ENCODE data around the gene STXBP5L. TPM values are rescaled to one million over a fixed set of nuclear protein-coding genes. Genes with fewer than 3 reads are reported as not detected.
"Not testable (repeated sequence)": the region's sequence is repeated elsewhere in the genome, so short reads cannot be mapped to it uniquely, and the experiment has no call there.

The STXBP5L gene
- total and polyA plus RNA-seq, 7 donors, result under 0.01 to 14.3 (median 11.8) TPM; not detected in 1

GRCh38 chr3:121443456-121443855 is 535.5 kb downstream of the STXBP5L start:
- DNase-seq, result no peak
- Histone ChIP-seq H3K27ac (no peak overlapping the region), H3K4me1 (no peaks in the 10 kb centered on the region), H3K27me3 (no peaks in the 10 kb centered on the region), H3K4me3 (no peak overlapping the region), H3K9me3 (no peaks in the 10 kb centered on the region), H3K36me3 (no peaks in the 10 kb centered on the region)
- no peak for TF ChIP-seq CTCF (IDR thresholded peaks at IDR 0.05)
- TF ChIP-seq POLR2A (IDR thresholded peaks at IDR 0.05), result no peak
- TF ChIP-seq EP300 (IDR thresholded peaks at IDR 0.05), result no peak
- WGBS, 2 donors, result 90 to 99% methylated on average over 1 of the region's 1 CpG
- intact Hi-C loops (cut with DNase I), result no loop called here

- WGBS, 2 donors, result 89 to 90% methylated on average over 12 of the region's 12 CpGs
- intact Hi-C loops (cut with DNase I); H3K27me3 ChIP-seq; H3K4me1 ChIP-seq; DNase-seq; H3K36me3 ChIP-seq; H3K4me3 ChIP-seq; H3K27ac ChIP-seq; H3K9me3 ChIP-seq: not testable (repeated sequence)
Measured at GRCh38 chr3:121451752-121452151, 543.7 kb downstream of the STXBP5L start.

DNA sequence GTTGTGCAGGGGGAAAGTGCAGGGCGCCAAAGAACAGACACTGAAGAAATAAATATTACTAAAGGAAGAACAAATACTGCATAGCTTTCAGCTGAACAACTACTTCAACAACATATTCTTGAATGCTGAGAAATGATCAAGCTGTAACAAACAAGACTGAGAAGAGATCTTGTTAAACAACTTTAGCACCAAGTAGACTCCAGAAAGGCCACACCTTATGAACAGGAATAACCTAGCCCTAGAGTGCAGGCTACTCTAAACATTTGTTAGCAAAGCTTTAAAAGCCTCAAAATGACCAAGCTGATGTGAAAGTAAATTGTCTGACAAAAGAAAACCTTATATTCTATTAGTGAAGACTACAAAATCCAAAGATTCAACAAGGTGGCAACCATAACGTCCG is 554.6 kb downstream of the STXBP5L start:
- 93 to 97% methylated on average over 3 of the region's 3 CpGs for WGBS, 2 donors
- intact Hi-C loops (cut with DNase I), result no loop called here
- TF ChIP-seq POLR2A (IDR thresholded peaks at IDR 0.05), result no peak
- TF ChIP-seq CTCF (IDR thresholded peaks at IDR 0.05), result no peak
- TF ChIP-seq POLR2AphosphoS5 (IDR thresholded peaks at IDR 0.05), result no peak
- no peak for TF ChIP-seq EP300 (IDR thresholded peaks at IDR 0.05)
- H3K4me3 ChIP-seq, result no peak overlapping the region
- H3K9me3 ChIP-seq, result no peaks in the 10 kb centered on the region
- H3K4me1 ChIP-seq, result no peaks in the 10 kb centered on the region
- DNase-seq, result no peak
- no peaks in the 10 kb centered on the region for H3K27me3 ChIP-seq
- H3K27ac ChIP-seq, result no peak overlapping the region
- no peaks in the 10 kb centered on the region for H3K36me3 ChIP-seq

GRCh38 chr3:121463745-121464144 is 555.7 kb downstream of the STXBP5L start:
- Histone ChIP-seq H3K27ac (no peak overlapping the region), H3K27me3 (no peaks in the 10 kb centered on the region), H3K9me3 (no peaks in the 10 kb centered on the region), H3K4me1 (no peaks in the 10 kb centered on the region), H3K4me3 (no peak overlapping the region), H3K36me3 (no peaks in the 10 kb centered on the region)
- intact Hi-C loops (cut with DNase I), result no loop called here
- no peak for DNase-seq
- no peak for TF ChIP-seq POLR2AphosphoS5 (IDR thresholded peaks at IDR 0.05)

DNA sequence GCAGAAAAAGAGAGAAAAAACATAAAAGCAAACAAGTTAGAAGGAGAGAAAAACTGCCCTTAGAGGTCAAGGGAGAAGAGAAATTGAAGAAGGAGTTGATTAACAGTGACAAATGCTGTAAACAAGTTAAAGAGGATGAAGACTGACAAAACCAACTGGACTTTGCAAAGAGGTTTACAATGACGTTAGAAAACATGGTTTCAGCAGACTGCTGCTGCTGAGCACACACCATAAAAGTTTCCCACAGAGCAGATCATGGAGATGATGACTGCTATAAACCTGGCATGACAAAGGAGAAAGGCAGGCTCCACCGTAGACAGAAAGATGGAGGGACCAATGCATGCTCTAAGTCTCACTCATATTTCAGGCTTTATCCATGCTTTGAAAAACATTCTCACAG is 559.1 kb downstream of the STXBP5L start:
- Histone ChIP-seq H3K27ac (no peak overlapping the region), H3K27me3 (no peaks in the 10 kb centered on the region), H3K4me3 (no peak overlapping the region), H3K4me1 (no peaks in the 10 kb centered on the region), H3K9me3 (no peaks in the 10 kb centered on the region), H3K36me3 (no peaks in the 10 kb centered on the region)
- no peak for TF ChIP-seq POLR2A (IDR thresholded peaks at IDR 0.05)
- no peak for TF ChIP-seq POLR2AphosphoS5 (IDR thresholded peaks at IDR 0.05)
- TF ChIP-seq CTCF (IDR thresholded peaks at IDR 0.05), result no peak
- no peak for TF ChIP-seq EP300 (IDR thresholded peaks at IDR 0.05)
- intact Hi-C loops (cut with DNase I), result no loop called here
- no peak for DNase-seq
- WGBS, 2 donors, result 13 to 58% methylated on average over 2 of the region's 2 CpGs

DNA sequence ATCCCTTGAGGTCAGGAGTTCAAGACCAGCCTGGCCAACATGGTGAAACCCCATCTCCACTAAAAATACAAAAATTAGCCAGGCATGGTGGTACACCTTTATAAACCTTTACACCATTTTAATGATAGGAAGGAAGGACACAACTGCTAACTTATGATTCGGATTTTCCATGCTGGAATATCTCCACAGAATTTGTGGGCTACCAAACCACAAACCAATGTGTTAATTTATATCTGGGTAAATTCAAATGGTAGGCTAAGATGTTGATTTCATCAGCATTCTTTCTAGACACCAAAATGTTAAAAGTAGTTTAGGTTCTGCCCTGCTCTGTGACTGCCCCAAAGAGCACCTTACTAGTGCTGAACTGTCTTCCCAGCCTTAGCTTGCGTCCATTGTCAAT is 565.0 kb downstream of the STXBP5L start:
- intact Hi-C loops (cut with DNase I), result no loop called here
- H3K27me3 ChIP-seq, result no peaks in the 10 kb centered on the region
- no peak overlapping the region for H3K4me3 ChIP-seq
- H3K4me1 ChIP-seq, result no peaks in the 10 kb centered on the region
- whole genome bisulfite sequencing, 2 donors, result 95 to 96% methylated on average over 2 of the region's 2 CpGs
- no peak overlapping the region for H3K27ac ChIP-seq
- DNase-seq, result no peak
- H3K36me3 ChIP-seq, result no peaks in the 10 kb centered on the region
- no peak for TF ChIP-seq CTCF (IDR thresholded peaks at IDR 0.05)
- no peak for TF ChIP-seq POLR2A (IDR thresholded peaks at IDR 0.05)
- no peak for TF ChIP-seq POLR2AphosphoS5 (IDR thresholded peaks at IDR 0.05)
- no peak for TF ChIP-seq EP300 (IDR thresholded peaks at IDR 0.05)
- no peaks in the 10 kb centered on the region for H3K9me3 ChIP-seq
